Measurements from ENCODE around the gene ZNF19. TPM values are rescaled to one million over a fixed set of nuclear protein-coding genes. Genes with fewer than 3 reads are reported as not detected.

Gene ZNF19
- total and polyA plus RNA-seq, 2 donors (not counting 3 experiments of a cell fraction or from before 2014, with no cell fraction given), result 0.98 to 2.6 TPM

GRCh38 chr16:71472931-71473330 is 16.2 kb downstream of the ZNF19 start:
- no peaks in the 10 kb centered on the region for H4K20me1 ChIP-seq (replicated peaks; ENCODE audit: control insufficient read depth, extremely low read depth, insufficient read depth, low read length)
- TF ChIP-seq POLR2A (IDR thresholded peaks at IDR 0.05; ENCODE audit: low read depth, low read length) (no peak), FOS (IDR thresholded peaks at IDR 0.05; ENCODE audit: borderline replicate concordance, insufficient read depth, low read length) (no peak), EZH2 (IDR thresholded peaks at IDR 0.05; ENCODE audit: borderline replicate concordance, low read depth, low read length, severe bottlenecking) (no peak), MAX (IDR thresholded peaks at IDR 0.05; ENCODE audit: insufficient read depth, insufficient read length) (no peak), JUN (IDR thresholded peaks at IDR 0.05; ENCODE audit: borderline replicate concordance, insufficient read depth, insufficient read length, low read depth) (no peak), CTCF (IDR thresholded peaks at IDR 0.05; ENCODE audit: extremely low read depth in 1 of 2, insufficient read depth in 1 of 2, low read depth in 1 of 2, low read length in 2 of 2) (no peak), POLR2AphosphoS5 (IDR thresholded peaks at IDR 0.05; ENCODE audit: insufficient read depth, low read depth, low read length) (no peak), MYC (IDR thresholded peaks at IDR 0.05; ENCODE audit: low read depth, low read length) (no peak)
- no peak for DNase-seq (ENCODE audit: low read depth, low spot score)
- H3K27me3 ChIP-seq (ENCODE audit: control insufficient read depth in 2 of 2, insufficient read depth in 2 of 2, low read length in 2 of 2), result no peaks in the 10 kb centered on the region
- dilution Hi-C loops (cut with MboI; ENCODE audit: extremely low pct_ligation_motif_present, low sequenced_read_pairs) (no loop called here), intact Hi-C loops (cut with micrococcal nuclease) (no loop called here)
- no peaks in the 10 kb centered on the region for H3K36me3 ChIP-seq (ENCODE audit: control insufficient read depth in 2 of 2, extremely low read depth in 1 of 2, insufficient read depth in 2 of 2, low read length in 2 of 2)
- no peaks in the 10 kb centered on the region for H3K79me2 ChIP-seq (ENCODE audit: control insufficient read depth, insufficient read depth, low read length)
- FAIRE-seq, result no peak
- H3K4me3 ChIP-seq (replicated peaks in 1 of 3; ENCODE audit: insufficient read depth in 1 of 3, low read depth in 1 of 3, low read length in 3 of 3), result no peak overlapping the region
- H3K27ac ChIP-seq (ENCODE audit: insufficient read depth, low read depth, low read length), result no peak overlapping the region
- no peak overlapping the region for H3K4me2 ChIP-seq (ENCODE audit: insufficient read depth, low read length)
- no TSS peak for BruUV-seq (replicated peaks)
- H3K4me1 ChIP-seq (ENCODE audit: control insufficient read depth, extremely low read depth, insufficient read depth, low read length), result no peaks in the 10 kb centered on the region
- ChIA-PET CTCF (no interaction called here), POLR2A (no interaction called here)
- H3K9me1 ChIP-seq (replicated peaks; ENCODE audit: control insufficient read depth, extremely low read depth, insufficient read depth, low read length), result no peaks in the 10 kb centered on the region
- no peak overlapping the region for H2AFZ ChIP-seq (ENCODE audit: low read depth, low read length)
- no peaks in the 10 kb centered on the region for H3K9me3 ChIP-seq (replicated peaks; ENCODE audit: control insufficient read depth, insufficient read depth, low read length)
- no peak overlapping the region for H3K9ac ChIP-seq (replicated peaks; ENCODE audit: extremely low read depth, insufficient read depth, low read length)

Data from endothelial cell of umbilical vein (primary cell).